Activated T-cell treated with anti-CD3 and anti-CD28 coated beads, Interleukin-2, amount 50 U/mL, for 72 hours (primary cell): Measurements from ENCODE around the gene LRFN4. TPM values are rescaled to one million over a fixed set of nuclear protein-coding genes. Genes with fewer than 3 reads are reported as not detected.
A peak's percentile ranks its signal among the peaks of the same experiment; 100 is the strongest.

Source experiments
- ATAC-seq, 2 donors: fragments of 150-1000 bp; cut with Tn5 transposase; replicated peaks in 1 of 2; 2 replicates each; pipeline ENCODE4 v1.10.0; 2021; ENCODE audit warnings: moderate library complexity in 2 of 2, mild to moderate bottlenecking in 1 of 2
- DNase-seq, 2 donors: peaks; one replicate each; pipeline ENCODE4 v3.0.0; 2021 to 2022; ENCODE audit warnings: mixed read lengths in 1 of 2
- H3K27ac Mint-ChIP-seq: one replicate; pipeline ENCODE4 v1.8.0; 2022; ENCODE audit warnings: mild to moderate bottlenecking, moderate library complexity, mixed read lengths
- H3K27me3 Mint-ChIP-seq: one replicate; pipeline ENCODE4 v1.8.0; 2022; ENCODE audit warnings: low read depth, mixed read lengths
- H3K36me3 Mint-ChIP-seq, 2 donors: one replicate each; pipeline ENCODE4 v1.8.0; 2022; ENCODE audit warnings: mixed read lengths in 2 of 2, mild to moderate bottlenecking in 1 of 2; ENCODE audit not compliant: insufficient read depth in 2 of 2
- H3K4me1 Mint-ChIP-seq: one replicate; pipeline ENCODE4 v1.8.0; 2022; ENCODE audit warnings: low read depth, mixed read lengths
- H3K4me3 Mint-ChIP-seq, 2 donors: one replicate each; pipeline ENCODE4 v1.8.0; 2022; ENCODE audit warnings: mild to moderate bottlenecking in 2 of 2, mixed read lengths in 2 of 2, moderate library complexity in 2 of 2
- H3K9me3 Mint-ChIP-seq, 2 donors: one replicate each; pipeline ENCODE4 v1.8.0; 2022; ENCODE audit warnings: mixed read lengths in 2 of 2
- total RNA-seq, 2 donors: library from RNA; stranded (reverse); gene quantifications; one replicate each; pipeline ENCODE4 v1.2.3, GENCODE V29; 2022

Gene LRFN4
- total RNA-seq, 2 donors from 2014 or later, result 13.4 to 18.3 TPM

- DNase-seq (no peak), ATAC-seq (no peak)
- H3K9me3 Mint-ChIP-seq, result no peaks in the 10 kb centered on the region
- no peaks in the 10 kb centered on the region for H3K36me3 Mint-ChIP-seq
- H3K4me1 Mint-ChIP-seq, result peaks cover 11% of the 10 kb centered on the region
- H3K4me3 Mint-ChIP-seq, result no peak overlapping the region
- no peaks in the 10 kb centered on the region for H3K27me3 Mint-ChIP-seq
- H3K27ac Mint-ChIP-seq, result no peak overlapping the region
These were observed 21.6 kb downstream of the LRFN4 start for GRCh38 chr11:66878474-66878873.

DNA sequence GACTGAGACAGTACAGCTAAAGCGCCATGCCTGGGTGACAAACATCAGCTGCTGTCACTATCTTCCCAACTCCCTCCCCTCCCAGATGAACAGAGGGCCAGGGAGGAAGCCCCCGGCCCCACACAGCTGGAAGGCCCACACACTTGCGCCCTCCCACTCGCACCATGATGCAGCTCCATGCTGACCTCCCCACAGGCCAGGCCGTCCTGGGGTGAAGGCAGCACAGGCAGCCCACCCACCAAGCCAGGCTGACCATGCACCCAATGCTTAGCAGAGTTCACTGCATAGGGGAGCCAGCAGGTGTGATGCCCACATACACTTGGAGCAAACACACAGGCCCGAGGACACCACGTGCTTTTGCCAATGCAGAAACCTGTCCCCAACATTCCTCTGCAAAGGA, 22.1 kb downstream of the LRFN4 start:
- H3K4me3 Mint-ChIP-seq, result no peak overlapping the region
- no peaks in the 10 kb centered on the region for H3K9me3 Mint-ChIP-seq
- DNase-seq (no peak), ATAC-seq (no peak)
- no peaks in the 10 kb centered on the region for H3K27me3 Mint-ChIP-seq
- no peaks in the 10 kb centered on the region for H3K36me3 Mint-ChIP-seq
- H3K27ac Mint-ChIP-seq, result no peak overlapping the region
- H3K4me1 Mint-ChIP-seq, result peaks cover 11% of the 10 kb centered on the region

GRCh38 chr11:66879583-66879982, 22.7 kb downstream of the LRFN4 start:
- peaks cover 11% of the 10 kb centered on the region for H3K4me1 Mint-ChIP-seq
- no peak overlapping the region for H3K4me3 Mint-ChIP-seq
- H3K27me3 Mint-ChIP-seq, result no peaks in the 10 kb centered on the region
- no peak for ATAC-seq
- no peak overlapping the region for H3K27ac Mint-ChIP-seq
- H3K36me3 Mint-ChIP-seq, result no peaks in the 10 kb centered on the region
- no peaks in the 10 kb centered on the region for H3K9me3 Mint-ChIP-seq
- no peak for DNase-seq

- DNase-seq, result no peak
- peaks cover 11% of the 10 kb centered on the region for H3K4me1 Mint-ChIP-seq
- no peak overlapping the region for H3K4me3 Mint-ChIP-seq
- H3K27ac Mint-ChIP-seq, result no peak overlapping the region
- no peaks in the 10 kb centered on the region for H3K36me3 Mint-ChIP-seq
- no peaks in the 10 kb centered on the region for H3K27me3 Mint-ChIP-seq
- no peaks in the 10 kb centered on the region for H3K9me3 Mint-ChIP-seq
- ATAC-seq, result no peak
These were observed 23.1 kb downstream of the LRFN4 start for GRCh38 chr11:66879999-66880398.

- ATAC-seq, result peak in 1 of 2 donors; percentile 41
- no peak overlapping the region for H3K4me3 Mint-ChIP-seq
- no peaks in the 10 kb centered on the region for H3K9me3 Mint-ChIP-seq
- H3K27ac Mint-ChIP-seq, result no peak overlapping the region
- H3K27me3 Mint-ChIP-seq, result no peaks in the 10 kb centered on the region
- H3K36me3 Mint-ChIP-seq, result no peaks in the 10 kb centered on the region
- H3K4me1 Mint-ChIP-seq, result peaks cover 11% of the 10 kb centered on the region
- DNase-seq, result no peak
These were observed 23.9 kb downstream of the LRFN4 start for GRCh38 chr11:66880496-66881450.

DNA sequence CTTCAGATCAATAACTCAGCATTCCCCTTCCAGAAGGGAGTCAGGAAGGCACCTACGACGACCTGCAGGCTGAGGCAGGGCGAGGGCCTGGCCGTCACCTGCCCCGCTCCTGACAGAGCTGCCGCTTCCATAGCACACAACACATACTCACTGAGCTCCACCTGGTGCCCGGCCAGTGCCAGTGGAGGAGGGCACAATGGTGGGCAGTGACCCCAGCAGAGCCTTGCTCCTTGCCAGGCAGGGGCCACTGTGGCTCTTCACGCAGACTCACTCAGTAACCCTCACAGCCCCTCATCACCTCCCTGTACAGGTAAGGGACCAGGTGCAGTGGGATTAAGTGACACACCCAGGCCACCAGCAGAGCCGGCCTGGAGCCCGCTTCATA, 24.6 kb downstream of the LRFN4 start:
- ATAC-seq (no peak), DNase-seq (no peak)
- Mint-ChIP-seq H3K4me3 (no peak overlapping the region), H3K27me3 (no peaks in the 10 kb centered on the region), H3K27ac (no peak overlapping the region), H3K36me3 (no peaks in the 10 kb centered on the region), H3K4me1 (peaks cover 11% of the 10 kb centered on the region), H3K9me3 (no peaks in the 10 kb centered on the region)

GRCh38 chr11:66881927-66882452, 25.1 kb downstream of the LRFN4 start:
- peaks cover 11% of the 10 kb centered on the region for H3K4me1 Mint-ChIP-seq
- H3K9me3 Mint-ChIP-seq, result no peaks in the 10 kb centered on the region
- no peak overlapping the region for H3K4me3 Mint-ChIP-seq
- no peak overlapping the region for H3K27ac Mint-ChIP-seq
- DNase-seq (no peak), ATAC-seq (no peak)
- no peaks in the 10 kb centered on the region for H3K27me3 Mint-ChIP-seq
- H3K36me3 Mint-ChIP-seq, result no peaks in the 10 kb centered on the region

GRCh38 chr11:66882561-66883015, 25.7 kb downstream of the LRFN4 start:
- no peak for DNase-seq
- ATAC-seq, result no peak
- no peaks in the 10 kb centered on the region for H3K27me3 Mint-ChIP-seq
- H3K4me1 Mint-ChIP-seq, result peaks cover 11% of the 10 kb centered on the region
- no peak overlapping the region for H3K4me3 Mint-ChIP-seq
- H3K27ac Mint-ChIP-seq, result no peak overlapping the region
- H3K36me3 Mint-ChIP-seq, result no peaks in the 10 kb centered on the region
- no peaks in the 10 kb centered on the region for H3K9me3 Mint-ChIP-seq

DNA sequence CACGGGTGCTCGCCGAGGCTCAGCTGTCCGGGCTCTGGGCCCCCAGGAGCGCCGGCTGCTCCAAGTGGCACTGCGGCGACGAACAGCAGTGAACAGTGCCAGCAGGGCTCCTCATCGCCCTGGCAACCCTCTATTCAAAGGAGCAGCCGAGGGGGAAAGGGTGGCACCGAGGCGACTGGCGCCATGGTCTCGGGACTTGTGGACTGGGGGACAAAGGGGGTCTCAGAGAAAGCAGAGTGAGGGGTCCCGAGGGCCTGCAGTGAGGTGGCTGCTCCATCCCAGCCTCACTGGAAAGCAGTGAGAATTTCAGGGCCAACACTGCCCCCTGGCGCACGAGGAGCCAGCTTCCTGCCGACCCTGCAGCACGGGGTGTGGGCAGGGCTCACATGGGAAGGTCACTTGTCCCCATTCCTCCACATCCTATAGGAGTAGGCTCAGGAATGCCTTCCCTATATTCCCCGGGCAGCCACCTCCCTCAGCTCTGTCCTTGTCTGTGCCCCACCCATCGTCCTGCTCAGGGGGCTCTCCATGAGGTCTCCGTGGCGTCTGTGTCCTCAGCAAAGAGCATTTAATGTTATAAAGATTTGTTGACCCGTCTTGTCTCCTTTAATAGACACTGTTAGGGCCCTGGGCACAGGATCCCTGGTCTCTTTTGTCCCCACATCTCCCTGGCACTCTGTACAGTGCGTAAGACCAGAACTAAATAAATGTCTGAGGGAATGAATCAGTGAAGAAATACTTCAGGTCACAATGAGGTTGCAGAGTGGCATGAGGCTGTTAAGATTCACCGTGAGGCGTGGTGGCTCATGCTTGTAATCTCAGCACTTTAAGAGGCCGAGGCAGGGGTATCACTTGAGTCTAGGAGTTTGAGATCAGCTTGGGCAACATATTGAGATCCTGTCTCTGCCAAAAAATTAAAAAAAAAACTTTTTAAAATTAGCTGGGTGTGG, 26.4 kb downstream of the LRFN4 start:
- H3K4me1 Mint-ChIP-seq, result peaks cover 11% of the 10 kb centered on the region
- H3K27ac Mint-ChIP-seq, result no peak overlapping the region
- DNase-seq, result peak; percentile 74 to 76
- H3K4me3 Mint-ChIP-seq, result no peak overlapping the region
- peak; percentile 78 to 80 for ATAC-seq
- no peaks in the 10 kb centered on the region for H3K9me3 Mint-ChIP-seq
- no peaks in the 10 kb centered on the region for H3K36me3 Mint-ChIP-seq
- no peaks in the 10 kb centered on the region for H3K27me3 Mint-ChIP-seq

- ATAC-seq, result no peak
- no peak for DNase-seq
- Mint-ChIP-seq H3K4me3 (no peak overlapping the region), H3K9me3 (no peaks in the 10 kb centered on the region), H3K4me1 (peaks cover 11% of the 10 kb centered on the region), H3K27ac (no peak overlapping the region), H3K27me3 (no peaks in the 10 kb centered on the region), H3K36me3 (no peaks in the 10 kb centered on the region)
These were observed 27.6 kb downstream of the LRFN4 start for GRCh38 chr11:66884443-66884842.

GRCh38 chr11:66885469-66885868, 28.6 kb downstream of the LRFN4 start:
- Mint-ChIP-seq H3K27me3 (no peaks in the 10 kb centered on the region), H3K27ac (no peak overlapping the region), H3K4me1 (peaks cover 5% of the 10 kb centered on the region), H3K9me3 (no peaks in the 10 kb centered on the region), H3K4me3 (no peak overlapping the region), H3K36me3 (no peaks in the 10 kb centered on the region)
- no peak for ATAC-seq
- DNase-seq, result no peak

DNA sequence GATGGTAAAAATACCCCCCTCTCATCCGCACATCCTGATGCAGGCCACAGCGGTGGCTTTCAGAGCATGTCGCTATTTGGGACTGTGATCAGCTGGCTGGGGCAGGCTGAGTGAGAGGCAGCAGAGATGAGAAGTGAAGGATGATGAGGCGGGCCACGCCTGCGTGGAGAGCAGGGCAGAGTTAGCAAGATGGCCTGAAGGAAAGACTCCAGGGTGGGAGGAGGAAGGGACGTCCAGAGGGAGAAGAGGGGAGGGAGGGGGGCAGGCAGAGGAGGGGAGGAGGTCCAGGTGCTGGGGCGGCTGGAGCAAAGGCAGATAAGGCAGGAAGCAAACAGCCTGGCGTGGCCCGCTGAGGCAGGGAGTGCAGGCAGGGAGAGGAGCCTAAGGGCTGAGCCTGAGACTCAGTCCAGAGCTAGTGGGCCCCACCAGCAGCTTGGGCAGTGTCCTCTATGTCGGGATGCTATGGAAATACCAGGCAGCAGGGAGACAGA, 29.1 kb downstream of the LRFN4 start:
- H3K27ac Mint-ChIP-seq, result no peak overlapping the region
- H3K4me3 Mint-ChIP-seq, result no peak overlapping the region
- H3K27me3 Mint-ChIP-seq, result no peaks in the 10 kb centered on the region
- no peaks in the 10 kb centered on the region for H3K36me3 Mint-ChIP-seq
- no peaks in the 10 kb centered on the region for H3K4me1 Mint-ChIP-seq
- H3K9me3 Mint-ChIP-seq, result no peaks in the 10 kb centered on the region
- DNase-seq (no peak), ATAC-seq (no peak)
